Gastroesophageal sphincter (tissue), 3 donors: ENCODE data around the gene HLCS.

ENCODE experiments used
- POLR2A ChIP-seq, 2 donors: fragments of 450-650 bp; IDR thresholded peaks; one replicate each; pipeline ENCODE4 v1.6.1; 2017; ENCODE audit warnings: antibody characterized with exemption in 2 of 2, mild to moderate bottlenecking in 2 of 2, moderate library complexity in 1 of 2
- POLR2AphosphoS5 ChIP-seq: sonication (generic); formaldehyde crosslinking; IDR thresholded peaks from one replicate; pipeline ENCODE4 v1.6.1; 2017; ENCODE audit warnings: antibody characterized with exemption
- TF ChIP-seq, protein P1 (sequence below), 4 experiments: fragments of 200-600 bp in 2 of 4; fragments of 450-650 bp in 2 of 4; sonication (generic) in 1 of 4; IDR thresholded peaks; one replicate each; pipeline ENCODE4 v1.5.1; 2017 to 2019; ENCODE audit warnings: antibody characterized with exemption in 4 of 4, mild to moderate bottlenecking in 2 of 4, moderate library complexity in 2 of 4

DNA sequence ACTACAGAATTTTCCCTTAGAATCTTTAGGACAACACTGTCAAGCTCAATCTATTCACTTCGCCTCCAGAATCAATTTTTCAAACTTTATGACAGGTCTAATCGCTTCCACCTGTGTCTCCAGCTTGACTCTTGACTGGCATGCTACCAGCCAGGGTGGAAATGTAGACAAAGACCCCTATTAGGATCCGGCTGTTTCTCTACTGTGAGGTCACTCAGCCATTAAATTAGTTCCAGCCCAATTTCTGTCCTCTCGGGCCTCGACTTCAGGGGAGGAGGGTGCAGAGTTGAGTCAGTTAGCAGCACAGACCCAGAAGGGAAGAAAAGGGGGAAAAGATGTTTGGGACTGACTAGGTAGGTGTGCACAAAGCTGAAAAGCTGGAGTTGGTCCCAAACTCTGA is 78.5 kb downstream of the HLCS start:
- TF ChIP-seq, protein P1, sequence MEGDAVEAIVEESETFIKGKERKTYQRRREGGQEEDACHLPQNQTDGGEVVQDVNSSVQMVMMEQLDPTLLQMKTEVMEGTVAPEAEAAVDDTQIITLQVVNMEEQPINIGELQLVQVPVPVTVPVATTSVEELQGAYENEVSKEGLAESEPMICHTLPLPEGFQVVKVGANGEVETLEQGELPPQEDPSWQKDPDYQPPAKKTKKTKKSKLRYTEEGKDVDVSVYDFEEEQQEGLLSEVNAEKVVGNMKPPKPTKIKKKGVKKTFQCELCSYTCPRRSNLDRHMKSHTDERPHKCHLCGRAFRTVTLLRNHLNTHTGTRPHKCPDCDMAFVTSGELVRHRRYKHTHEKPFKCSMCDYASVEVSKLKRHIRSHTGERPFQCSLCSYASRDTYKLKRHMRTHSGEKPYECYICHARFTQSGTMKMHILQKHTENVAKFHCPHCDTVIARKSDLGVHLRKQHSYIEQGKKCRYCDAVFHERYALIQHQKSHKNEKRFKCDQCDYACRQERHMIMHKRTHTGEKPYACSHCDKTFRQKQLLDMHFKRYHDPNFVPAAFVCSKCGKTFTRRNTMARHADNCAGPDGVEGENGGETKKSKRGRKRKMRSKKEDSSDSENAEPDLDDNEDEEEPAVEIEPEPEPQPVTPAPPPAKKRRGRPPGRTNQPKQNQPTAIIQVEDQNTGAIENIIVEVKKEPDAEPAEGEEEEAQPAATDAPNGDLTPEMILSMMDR (IDR thresholded peaks at IDR 0.05): no peak
- no peak for TF ChIP-seq POLR2AphosphoS5
- no peak for TF ChIP-seq POLR2A (IDR thresholded peaks at IDR 0.05)
